GM19351 (cell line): ENCODE results near the gene CARS2.
"Not testable (repeated sequence)": the region's sequence is repeated elsewhere in the genome, so short reads cannot be mapped to it uniquely, and the experiment has no call there.

Source experiments
- ATAC-seq: cut with Tn5 transposase; IDR thresholded peaks from one replicate; pipeline ENCODE4 v1.9.1; 2021; ENCODE audit warnings: mild to moderate bottlenecking, moderate library complexity; ENCODE audit not compliant: unreplicated experiment

CARS2 gene

DNA sequence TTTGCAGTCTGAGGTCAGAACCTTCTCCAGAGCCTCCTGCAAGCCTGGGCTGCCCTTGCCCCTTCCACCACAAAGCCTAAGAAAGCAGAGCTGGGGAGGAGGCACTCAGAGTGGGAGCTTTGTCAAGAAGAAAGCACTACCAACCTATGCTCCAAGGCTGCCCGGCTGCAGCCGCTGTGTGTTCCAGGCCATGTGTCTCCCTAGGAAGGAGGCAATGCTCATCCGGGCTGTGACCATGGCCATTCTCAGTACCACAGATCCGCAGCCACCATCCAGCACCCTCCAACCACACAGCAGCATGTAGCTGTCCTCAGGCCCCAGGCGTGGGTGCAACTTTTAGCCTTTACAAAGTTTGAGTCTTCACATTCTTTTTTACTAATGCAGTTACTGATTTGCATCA lies 22.0 kb downstream of the CARS2 start:
- ATAC-seq: no peak

DNA sequence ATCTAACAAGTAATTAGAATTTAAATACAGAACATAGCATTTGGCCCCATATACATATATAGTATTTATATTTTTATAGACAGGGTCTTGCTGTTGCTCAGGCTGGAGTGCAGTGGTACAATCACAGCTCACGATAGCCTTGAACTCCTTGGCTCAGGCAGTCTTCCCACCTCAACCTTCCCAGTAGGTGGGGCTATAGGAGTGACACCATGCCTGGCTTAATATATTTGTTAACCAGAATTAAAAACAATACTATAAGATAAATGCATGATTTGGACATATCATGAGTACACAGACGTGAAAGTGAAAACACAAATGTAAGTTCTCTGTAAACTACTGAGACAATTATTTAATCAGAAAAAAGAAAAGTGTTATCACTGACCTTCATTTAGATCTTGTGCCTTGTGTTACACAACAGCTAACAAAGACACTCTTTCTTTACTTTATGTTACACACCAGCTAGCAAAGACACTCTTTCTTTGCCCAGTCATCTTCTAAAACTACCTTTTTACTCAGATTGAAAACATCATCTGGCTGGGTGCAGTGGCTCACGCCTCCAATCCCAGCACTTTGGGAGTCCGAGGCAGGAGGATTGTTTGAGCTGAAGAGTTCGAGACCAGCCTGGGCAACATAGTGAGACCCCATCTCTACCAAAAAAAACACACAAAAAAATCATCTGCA lies 22.6 kb downstream of the CARS2 start:
- no peak for ATAC-seq

DNA sequence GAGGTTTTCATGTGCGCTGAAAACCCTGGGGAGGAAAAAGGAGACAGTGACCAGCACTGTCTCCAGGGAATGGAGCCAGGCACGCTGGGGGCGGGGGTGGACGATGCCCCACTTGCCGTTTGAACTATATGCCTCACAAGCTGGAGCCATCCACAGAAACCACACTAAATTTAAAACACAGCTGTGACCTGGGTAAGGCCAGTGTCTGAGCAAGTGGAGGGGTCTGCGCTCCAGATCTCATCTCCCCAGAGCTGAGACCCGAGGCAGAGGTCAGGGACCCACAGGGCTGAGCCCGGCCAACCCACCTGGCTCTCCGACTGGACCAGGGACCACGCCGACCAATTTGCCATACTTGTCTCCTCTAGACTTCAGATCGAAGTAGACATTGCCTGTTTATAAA lies 23.2 kb downstream of the CARS2 start:
- no peak for ATAC-seq

DNA sequence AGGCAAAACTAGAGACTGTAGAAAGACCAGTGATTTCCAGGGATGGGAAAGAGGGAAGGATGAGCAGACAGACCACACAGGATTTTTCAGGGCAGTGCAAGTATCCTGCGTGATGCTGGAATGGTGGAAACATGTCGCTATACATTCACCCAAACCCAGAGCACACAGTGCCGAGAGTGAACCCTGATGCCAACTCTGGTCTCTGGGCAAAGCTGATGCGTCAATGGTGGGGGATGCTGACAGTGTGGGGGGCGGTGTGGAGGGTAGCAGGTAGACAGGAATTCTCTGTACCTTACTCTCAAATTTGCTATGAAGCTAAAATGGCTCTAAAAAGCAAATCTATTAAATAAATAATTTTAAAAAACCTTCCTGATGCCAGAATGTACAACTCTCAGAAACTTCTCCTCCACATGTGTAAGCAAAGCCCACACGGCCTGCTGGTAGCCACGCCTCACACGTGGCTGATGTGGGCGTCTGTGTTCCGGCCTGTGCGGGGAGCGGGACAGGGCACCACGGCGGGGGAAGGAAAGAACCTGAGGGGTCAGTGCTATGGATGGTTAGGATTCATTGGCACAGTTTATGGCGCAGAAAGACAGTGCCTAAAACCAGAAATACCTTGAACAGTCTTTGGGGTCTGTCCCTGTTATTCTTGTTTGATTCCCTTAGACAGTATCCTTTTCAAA lies 23.9 kb downstream of the CARS2 start:
- ATAC-seq: no peak

DNA sequence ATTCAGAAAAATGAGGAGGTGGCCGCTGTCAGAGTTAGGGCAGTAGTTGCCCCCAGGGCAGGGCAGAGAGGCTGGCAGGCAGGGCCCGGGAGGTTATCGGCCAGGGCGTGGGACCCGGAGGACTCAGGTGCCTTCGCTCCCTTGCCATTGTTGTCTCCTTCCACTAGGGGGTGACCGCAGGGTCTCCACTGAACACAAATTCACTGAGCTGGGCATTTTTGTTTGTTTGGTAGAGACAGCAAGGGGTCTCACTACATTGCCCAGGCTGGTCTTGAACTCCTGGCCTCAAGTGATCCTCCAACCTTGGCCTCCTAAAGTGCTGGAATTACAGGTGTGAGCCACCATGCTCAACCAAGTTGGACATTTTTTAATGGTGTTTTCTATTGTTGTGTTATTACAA lies 25.1 kb downstream of the CARS2 start:
- ATAC-seq: no peak

DNA sequence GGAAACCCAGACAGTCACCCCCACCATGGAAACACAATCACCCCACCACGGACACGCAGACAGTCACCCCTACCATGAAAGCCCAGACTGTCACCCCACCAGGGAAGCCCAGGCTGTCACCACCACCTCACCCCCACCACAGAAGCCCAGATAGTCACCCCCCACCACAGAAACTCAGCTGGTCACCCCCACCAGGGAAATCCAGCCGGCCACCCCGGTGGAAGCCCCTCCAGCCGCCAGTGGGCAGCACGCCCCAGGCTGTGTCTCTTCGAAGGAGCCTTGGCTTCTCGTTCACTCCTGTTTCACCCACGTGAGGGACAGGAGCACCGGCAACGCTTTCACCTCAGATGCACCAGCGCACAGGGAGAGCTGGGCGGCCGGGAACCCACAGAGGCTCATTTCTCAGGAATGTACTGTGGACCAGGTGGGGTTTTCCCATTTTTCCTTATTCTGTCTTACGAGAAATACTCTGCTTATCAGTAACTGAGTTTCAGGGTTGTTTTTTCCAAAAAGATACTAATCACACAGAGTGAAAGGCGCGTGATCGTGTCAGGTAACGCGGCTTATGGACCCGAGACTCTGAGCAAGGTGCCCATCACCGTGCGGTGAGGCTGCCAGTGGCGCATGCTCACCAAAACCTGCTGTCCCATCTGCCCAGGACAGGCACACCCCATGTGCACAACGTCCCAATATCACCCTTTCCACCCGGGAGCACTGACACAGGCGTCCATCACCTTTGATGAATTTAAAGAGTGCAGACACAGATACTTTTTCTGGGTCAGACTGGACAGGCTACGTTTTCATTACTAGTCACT lies 28.0 kb downstream of the CARS2 start:
- ATAC-seq: no peak

DNA sequence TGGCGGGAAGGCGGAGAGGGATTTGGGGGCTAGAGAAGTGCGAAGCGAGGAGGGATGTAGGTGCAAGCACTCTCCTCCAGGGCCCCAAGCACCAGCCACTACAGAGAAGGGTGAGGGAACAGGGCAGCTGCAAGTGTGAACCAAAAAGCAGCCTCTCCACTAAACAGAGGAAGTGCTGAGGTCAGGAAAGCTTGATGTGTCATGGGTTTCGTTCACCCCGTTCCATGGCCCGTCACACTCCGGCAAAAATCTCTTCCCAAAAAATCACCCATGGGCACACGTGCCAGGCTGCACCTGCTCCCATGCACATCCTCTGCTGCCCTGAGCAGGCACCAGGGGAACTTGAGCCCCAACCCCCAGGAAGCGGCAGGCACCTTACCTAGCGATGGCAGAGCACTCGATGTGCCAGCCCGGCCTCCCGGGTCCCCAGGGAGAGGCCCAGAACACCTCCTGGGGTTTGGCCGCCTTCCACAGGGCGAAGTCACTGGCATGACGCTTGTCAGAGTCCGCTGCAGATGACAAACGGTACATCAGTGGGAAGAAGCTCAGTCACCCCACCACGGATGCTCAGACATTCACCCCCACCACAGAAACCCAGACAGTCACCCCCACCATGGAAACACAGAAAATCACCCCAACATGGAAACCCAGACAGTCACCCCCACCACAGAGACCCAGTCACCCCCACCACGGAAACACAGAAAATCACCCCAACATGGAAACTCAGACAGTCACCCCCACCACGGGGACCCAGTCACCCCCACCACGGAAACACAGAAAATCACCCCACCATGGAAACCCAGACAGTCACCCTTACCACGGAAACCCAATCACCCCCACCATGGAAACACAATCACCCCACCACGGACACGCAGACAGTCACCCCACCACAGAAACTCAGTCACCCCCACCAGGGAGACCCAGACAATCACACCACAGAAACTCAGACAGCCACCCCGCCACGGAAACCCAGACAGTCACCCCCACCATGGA lies 29.0 kb downstream of the CARS2 start:
- ATAC-seq: peak; percentile 82

DNA sequence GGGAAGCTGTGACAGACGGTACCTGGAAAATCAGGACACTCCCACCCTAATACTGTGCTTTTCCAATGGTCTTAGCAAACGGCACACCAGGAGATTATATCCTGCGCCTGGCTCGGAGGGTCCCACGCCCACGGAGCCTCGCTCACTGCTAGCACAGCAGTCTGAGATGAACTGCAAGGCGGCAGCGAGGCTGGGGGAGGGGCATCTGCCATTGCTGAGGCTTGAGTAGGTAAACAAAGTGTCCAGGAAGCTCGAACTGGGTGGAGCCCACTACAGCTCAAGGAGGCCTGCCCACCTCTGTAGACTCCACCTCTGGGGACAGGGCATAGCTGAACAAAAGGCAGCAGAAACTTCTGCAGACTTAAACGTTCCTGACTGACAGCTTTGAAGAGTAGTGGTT lies 36.1 kb downstream of the CARS2 start:
- not testable (repeated sequence) for ATAC-seq

DNA sequence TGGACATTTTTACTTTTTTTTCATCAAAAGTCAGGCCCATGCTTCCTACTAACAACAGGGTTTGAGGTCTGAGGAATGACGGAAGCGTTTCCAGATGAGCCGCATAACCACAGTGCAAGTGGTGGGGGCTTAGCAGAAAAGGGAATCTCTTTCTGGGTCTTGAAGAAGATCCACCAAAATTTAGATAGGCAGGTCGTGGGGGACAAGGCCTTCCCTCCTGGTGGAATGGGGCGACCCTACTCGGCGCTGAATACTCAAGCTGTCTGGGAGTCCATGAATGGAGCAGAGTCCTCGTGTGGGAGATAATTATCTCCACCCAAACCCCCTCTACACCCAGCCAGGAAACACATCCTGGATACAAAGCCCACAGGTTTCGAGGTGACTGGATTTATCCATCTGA lies 36.9 kb downstream of the CARS2 start:
- ATAC-seq: no peak

DNA sequence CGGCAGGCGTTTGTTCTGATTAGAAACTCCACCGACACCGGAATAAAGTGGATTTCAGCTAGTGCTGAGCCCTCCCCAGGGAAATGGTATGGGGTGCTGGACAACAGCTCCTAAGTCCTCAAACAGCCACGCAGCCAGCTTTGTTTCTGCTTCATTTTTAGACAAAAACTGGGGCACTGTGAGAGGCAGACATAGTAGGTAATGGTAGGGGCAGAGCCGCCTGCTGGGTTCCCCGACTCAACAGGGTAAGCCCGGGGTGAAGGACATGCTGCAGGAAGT lies 39.7 kb downstream of the CARS2 start:
- ATAC-seq: no peak

DNA sequence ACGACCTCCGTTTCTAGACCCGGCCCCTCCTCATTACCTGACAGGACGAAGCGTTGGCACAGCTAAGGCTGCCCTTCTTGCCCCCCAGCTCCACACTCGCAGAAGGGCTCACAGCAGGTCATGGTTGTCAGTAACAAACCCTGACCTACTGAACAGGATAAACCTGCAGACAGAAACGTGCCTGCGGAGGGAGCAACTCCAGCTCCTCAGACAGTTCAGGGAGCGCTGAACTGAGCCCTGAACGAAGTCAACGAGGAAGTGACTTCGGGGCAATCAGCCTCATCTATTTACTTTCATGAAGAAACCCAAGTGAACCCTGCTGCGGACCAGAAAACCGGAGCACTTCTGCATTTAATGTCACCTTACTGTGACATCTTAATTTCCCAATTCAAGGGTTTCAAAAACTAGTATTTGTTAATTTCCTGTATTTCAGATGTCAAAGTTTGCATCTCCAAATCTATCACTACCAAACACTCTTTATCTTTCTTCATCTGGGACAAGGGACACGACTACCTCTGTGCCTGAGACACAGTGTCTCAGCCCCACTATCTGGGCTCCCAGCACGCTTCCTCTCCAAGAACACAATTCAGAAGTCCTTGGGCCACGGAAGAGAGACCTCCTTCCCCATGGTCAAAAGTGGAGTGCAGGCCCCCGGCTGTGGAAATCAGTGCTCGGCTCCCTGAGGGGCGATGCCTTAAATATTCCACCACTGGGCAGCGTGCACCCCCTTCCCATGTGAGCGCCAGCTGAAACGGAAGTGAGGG lies 40.2 kb downstream of the CARS2 start:
- ATAC-seq: no peak

DNA sequence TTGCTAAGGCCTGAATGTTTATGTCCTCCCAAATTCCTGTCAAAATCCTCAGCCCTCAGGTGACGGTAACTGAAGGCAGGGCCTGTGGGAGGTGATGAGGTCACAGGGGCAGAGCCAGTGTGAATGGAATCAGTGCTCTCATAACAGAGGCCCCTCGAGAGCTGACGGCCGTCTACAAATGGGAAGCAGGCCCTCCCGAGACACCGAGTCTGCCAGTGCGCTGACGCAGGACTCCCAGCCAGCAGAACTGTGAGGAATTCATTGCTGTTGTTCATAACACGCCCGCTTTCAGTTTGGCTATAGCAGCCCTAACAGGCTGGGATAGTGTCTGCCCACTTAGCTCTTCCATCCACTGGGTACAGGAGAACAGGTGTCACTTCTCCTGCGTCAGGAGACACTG lies 41.2 kb downstream of the CARS2 start:
- ATAC-seq: no peak

DNA sequence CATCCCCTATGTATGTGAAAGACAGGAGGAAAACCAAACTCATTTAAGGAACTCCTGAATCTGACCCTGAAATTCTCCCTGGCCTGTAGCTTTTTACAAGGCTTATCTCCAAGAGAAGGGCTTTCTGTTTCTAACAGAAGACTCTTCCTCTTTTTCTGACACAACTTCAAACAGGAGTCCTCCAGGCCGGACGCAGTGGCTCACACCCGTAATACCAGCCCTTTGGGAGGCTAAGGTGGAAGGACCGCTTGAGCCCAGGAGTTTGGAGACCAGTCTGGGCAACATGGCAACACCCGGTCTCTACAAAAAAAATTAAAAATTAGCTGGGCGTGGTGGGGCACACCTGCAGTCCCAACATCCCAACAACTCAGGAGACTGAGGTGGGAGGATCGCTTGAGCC lies 41.9 kb downstream of the CARS2 start:
- ATAC-seq: no peak

DNA sequence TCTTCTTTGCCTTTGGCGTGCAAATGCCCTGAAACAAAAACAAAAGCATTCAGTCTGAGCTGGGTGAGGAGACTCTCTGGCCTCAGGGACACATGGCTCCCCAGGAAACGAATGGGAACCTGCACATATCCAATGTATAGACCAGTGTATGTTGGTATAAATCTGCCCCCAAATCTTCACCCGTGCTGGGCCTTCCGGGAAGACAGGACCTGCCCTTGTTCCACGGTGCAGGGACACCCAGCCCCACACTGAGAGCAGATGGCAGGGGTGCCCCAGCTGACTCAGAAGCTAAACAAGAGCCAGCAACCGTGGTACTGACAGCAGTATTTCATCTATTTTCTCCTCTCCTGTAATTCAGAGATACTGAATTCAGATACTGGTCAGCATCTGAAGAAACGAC lies 42.4 kb downstream of the CARS2 start:
- no peak for ATAC-seq

DNA sequence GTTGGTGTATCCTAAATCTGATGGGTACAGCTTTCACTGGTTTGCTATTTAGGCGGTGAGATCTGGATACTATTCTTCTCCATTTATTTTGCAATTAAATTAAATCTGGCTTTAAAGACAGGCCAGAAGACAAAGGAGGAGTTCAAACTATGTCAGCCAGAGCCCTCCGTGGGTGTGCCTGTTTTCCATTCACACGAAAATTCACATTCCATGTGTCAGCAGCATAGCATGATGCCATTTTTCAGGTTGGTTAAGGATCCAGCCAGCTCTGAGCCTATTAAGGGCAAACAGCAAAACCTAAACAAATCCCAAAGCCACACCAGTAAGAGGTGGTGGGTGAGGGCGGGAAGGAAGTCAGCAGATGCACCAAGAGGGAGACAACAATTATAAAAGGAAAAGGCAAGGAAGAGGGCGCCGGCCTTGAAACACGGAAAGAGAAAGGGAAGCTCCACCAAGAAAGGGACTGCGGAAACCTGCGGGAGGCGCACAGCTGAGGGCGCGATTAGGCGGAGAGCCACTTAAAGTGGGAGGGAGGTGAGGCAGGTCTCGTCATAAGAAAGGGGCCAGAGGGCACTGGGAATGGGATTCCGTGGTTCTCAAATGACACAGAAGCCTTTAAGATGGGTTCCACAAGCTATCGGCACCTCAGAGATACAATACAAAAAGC lies 43.0 kb downstream of the CARS2 start:
- ATAC-seq: no peak

DNA sequence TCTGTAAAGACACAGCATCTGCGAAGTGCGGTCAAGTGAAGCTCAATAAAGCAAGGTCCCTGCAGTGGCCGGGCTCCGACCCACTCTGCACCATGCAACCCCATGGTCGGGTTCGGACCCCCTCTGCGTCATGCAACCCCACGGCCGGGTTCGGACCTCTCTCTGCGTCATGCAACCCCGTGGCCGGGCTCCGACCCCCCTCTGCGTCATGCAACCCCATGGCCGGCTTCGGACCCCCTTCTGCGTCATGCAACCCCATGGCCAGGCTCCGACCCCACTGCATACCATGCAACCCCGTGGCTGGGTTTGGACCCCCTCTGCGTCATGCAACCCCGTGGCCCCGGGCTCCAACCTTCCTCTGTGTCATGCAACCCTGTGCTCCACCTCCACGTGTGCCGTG lies 43.8 kb downstream of the CARS2 start:
- no peak for ATAC-seq

DNA sequence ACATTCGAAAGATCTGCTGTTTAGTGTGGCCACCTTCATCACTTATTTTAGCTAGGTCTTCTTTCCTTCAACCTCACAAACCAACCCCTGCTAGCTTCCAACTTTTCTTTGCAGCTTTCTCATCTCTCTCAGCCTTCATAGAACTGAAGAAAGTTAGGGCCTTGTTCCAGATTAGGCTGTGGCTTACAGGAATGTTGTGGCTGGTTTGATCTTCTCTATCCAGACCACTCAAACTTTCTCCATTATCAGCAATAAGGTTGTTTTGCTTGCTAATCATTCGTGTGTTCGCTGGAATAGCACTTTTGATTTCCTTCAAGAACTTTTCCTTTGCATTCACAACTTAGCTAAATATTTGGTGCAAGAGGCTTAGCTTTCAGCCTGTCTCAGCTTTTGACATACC lies 44.7 kb downstream of the CARS2 start:
- no peak for ATAC-seq

DNA sequence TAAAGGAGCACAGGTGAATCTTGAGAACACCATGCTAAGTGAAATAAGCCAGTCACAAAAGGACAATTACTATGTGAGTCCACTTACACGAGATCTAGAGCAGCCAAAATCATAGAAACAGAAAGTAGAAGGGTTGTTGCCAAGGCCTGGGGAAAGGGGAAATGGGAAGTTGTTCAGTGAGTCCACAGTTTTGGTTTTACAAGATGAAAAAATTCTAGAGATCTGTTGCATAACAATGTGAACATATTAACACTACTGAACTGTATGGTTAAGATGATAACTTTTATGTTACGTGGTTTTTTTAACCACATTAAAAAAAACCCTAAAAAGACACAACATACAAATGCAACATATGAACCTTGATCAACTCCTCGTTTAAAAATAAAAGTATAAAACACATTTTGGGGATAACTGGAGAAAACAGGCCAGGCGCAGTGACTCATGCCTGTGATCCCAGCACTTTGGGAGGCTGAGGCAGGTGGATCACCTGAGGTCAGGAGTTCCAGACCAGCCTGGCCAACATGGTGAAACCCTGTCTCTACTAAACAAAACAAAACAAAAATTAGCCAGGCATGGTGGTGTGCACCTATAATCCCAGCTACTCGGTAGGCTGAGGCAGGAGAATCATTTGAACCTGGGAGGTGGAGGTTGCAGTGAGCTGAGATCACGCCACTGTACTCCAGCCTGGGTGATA lies 47.6 kb downstream of the CARS2 start:
- peak; percentile 95 for ATAC-seq

DNA sequence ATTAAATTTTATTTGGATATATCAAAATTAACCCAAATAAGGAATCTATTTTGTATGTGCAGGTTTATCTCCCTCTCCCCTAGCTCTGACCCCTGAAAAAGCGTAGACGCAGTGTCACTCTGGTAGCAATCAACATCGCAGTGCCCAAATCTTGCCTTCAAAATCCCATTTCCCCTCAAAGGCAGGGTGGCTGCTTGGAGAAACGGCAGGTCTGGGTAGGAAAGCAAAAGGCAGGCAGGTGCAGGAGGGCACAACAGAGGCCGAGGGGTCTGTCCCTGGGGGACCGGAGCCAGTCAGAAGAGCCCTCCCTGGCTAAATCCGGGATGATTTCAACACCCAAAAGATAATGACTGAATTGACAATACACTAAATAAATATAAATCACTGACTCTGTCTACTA lies 48.7 kb downstream of the CARS2 start:
- no peak for ATAC-seq
